ENCODE measurements around the gene CDON.
A peak's percentile ranks its signal among the peaks of the same experiment; 100 is the strongest.
"Not testable (repeated sequence)": the region's sequence is repeated elsewhere in the genome, so short reads cannot be mapped to it uniquely, and the experiment has no call there.

CDON gene

DNA sequence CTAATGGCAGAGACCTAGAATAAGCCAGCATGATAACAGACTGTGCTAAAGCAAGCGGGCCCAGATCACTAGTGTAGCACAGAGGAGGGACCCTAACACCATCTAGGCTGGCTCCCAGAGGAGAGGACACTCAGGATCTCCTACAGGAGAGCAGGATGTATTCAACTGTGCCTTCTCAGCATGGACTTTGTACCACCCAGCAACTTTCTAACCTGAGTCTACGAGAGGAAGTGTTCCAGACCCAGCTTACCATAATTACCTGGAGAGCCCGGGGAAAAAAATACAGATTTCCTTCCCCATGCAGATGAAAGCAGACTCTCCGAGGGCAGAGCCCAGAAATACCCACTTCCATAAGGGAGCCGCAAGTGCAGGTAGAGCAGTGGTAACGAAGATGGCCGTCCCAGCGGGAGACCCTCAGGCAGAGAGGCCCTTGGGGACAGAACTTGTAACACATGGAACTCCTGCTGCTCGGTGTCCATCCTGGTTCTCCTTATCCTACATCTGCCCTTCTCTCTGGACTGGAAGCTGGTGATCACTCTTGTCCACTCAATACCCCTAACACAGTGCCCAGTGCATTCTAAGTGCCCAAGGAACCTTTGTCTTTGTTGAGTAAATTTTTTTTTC is 138.2 kb downstream of the CDON start:
- no peak for DNase-seq (ENCODE audit: low spot score)

DNA sequence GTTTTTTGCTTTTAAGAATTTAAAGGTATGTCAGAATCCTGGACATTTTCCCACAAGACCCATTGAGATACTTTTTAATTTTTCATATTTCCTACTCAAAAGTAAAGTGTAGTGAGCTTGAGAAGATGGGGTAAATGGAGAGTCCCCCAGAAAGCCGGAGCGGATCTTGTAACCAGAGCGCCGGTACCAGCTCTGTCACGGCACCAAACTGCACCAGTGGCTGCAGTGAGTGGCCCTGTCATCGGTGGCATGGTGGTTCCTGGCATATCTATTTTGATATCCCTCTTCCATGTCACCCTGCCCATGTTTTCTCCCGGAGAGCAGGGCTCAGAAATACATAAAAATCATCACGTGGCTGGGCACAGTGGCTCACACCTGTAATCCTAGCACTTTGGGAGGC is 139.0 kb downstream of the CDON start:
- DNase-seq (ENCODE audit: low spot score) = no peak

GRCh38 chr11:125923012-125923579 is 139.6 kb downstream of the CDON start:
- peak; percentile 70 for DNase-seq (ENCODE audit: low spot score)

- DNase-seq (ENCODE audit: low spot score) = no peak
These were observed 140.5 kb downstream of the CDON start for GRCh38 chr11:125922156-125922555.

DNA sequence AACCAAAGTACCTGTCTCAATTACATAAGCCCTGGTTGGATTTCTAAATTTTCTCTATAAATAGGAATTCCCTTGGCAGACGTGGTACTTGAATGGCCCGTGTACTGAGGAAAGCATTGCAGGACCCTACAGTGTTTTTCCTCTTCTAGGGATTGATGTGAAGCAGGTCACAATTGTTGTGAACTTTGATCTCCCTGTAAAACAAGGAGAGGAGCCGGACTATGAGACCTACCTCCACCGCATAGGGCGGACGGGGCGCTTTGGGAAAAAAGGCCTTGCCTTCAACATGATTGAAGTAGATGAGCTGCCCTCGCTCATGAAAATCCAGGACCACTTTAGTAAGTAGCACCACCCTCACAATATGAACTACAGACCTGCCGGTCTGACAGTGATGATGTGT is 141.6 kb downstream of the CDON start:
- DNase-seq (ENCODE audit: low spot score) = no peak

- no peak for DNase-seq (ENCODE audit: low spot score)
These were observed 144.4 kb downstream of the CDON start for GRCh38 chr11:125918140-125918840.

DNA sequence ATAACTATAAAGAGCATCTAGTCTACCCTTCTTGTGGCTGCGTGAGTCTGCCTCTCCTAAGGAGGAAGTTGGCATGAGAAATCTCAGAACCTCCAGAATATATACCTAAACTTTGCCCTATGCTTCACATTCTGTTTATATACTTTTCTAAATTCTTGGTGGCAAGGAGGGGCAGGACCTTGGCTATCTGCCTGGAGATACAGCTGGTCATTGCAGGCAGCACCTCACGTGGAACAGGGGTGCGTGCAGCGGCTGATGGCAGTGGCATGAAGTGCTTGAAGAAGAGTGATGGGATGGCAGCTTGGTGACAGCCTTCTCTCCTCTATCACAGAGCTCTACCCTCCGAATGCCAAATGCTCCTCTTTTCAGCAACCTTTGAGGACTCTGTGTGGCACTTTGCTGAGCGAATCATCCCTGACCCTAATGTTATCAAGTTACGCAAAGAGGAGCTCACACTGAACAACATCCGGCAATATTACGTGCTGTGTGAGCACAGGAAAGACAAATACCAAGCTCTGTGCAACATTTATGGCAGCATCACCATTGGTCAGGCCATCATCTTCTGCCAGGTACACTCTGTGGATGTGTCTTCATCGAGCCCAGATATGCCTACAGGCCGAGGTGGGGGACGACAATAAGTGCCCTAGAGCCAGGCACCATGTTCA is 145.9 kb downstream of the CDON start:
- no peak for DNase-seq (ENCODE audit: low spot score)

DNA sequence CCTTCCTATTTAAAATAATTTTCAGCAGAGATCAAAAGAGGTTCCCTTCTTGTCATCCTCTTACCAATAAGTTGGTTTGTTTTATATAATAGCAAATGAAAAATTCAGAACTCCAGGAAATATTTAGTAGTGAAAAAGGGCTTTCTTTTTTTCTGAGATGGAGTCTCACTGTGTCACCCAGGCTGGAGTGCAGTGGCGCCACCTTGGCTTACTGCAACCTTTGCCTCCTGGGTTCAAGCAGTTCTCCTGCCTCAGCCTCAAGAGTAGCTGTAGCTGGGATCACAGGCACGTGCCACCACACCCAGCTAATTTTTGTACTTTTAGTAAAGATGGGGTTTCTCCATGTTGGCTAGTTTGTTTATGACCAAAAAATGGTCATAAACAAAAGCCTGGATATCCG is 148.1 kb downstream of the CDON start:
- DNase-seq (ENCODE audit: low spot score) = not testable (repeated sequence)

DNA sequence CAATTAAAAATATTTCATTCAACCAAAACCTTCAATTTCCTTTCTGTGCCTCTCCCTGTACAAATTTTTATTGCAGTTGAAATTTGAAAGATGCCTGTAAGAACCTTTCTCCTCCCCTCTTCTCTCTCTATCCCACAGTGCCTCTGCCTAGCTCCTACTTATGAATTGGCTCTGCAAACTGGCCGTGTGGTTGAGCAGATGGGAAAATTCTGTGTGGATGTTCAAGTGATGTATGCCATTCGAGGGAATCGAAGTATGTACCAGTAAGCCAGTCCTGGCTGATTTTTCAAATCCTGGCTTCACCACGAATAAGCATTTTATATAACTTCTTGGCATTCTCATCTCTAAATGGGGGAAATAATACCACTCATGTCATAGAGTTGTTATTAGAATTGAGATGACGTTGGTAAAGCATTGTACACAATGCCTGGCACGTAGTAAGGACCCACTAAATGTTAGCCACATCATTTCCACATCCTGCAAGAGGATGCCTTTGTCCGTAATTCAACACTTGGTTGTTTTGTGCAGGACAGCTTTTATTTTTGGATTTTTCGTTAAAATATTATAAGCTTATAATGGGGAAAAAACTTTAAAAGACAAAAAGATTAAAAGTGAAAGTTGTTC is 152.3 kb downstream of the CDON start:
- DNase-seq (ENCODE audit: low spot score) = no peak

Data from ecto neural progenitor cell (in vitro differentiated cells).